Measurements from ENCODE around the gene ERGIC2.
"Not testable (repeated sequence)": the region's sequence is repeated elsewhere in the genome, so short reads cannot be mapped to it uniquely, and the experiment has no call there.

Gene ERGIC2

GRCh38 chr12:29317556-29318363, 63.2 kb downstream of the ERGIC2 start:
- H3K27me3 ChIP-seq (ENCODE audit: control insufficient read depth, insufficient read depth, low read length), result no peaks in the 10 kb centered on the region
- peaks cover 6% of the 10 kb centered on the region for H3K36me3 ChIP-seq (ENCODE audit: control insufficient read depth, insufficient read depth, low read length)
- no peak overlapping the region for H3K9ac ChIP-seq (ENCODE audit: low read depth, low read length)
- peaks cover 7% of the 10 kb centered on the region for H3K9me3 ChIP-seq (ENCODE audit: control insufficient read depth, insufficient read depth, low read length)
- no peaks in the 10 kb centered on the region for H3K4me1 ChIP-seq (ENCODE audit: control insufficient read depth, insufficient read depth, low read length)
- H3K4me3 ChIP-seq (ENCODE audit: low read depth, low read length), result no peak overlapping the region

DNA sequence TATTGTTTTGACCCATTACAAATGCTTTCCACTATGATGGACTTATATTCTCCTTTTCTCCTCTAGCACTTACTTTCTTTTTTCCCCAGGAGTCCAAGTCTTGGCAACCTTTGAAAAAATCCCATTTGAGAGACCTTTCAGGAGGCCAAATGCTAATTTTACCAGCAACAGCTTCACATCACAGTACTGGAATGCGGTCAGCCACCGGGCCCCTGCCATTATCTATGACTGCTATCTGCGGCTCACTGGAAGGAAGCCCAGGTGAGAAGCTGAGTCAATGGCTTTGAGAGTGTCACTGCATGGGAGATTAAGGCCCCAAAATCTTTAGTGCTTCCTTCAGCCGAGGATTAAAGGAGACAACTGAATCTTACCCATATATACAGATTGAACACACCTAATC, 64.2 kb downstream of the ERGIC2 start:
- Histone ChIP-seq H3K4me1 (ENCODE audit: control insufficient read depth, insufficient read depth, low read length) (no peaks in the 10 kb centered on the region), H3K9me3 (ENCODE audit: control insufficient read depth, insufficient read depth, low read length) (no peaks in the 10 kb centered on the region), H3K4me3 (ENCODE audit: low read depth, low read length) (no peak overlapping the region), H3K27me3 (ENCODE audit: control insufficient read depth, insufficient read depth, low read length) (no peaks in the 10 kb centered on the region), H3K36me3 (ENCODE audit: control insufficient read depth, insufficient read depth, low read length) (no peaks in the 10 kb centered on the region), H3K9ac (ENCODE audit: low read depth, low read length) (no peak overlapping the region)

GRCh38 chr12:29314416-29314815, 66.6 kb downstream of the ERGIC2 start:
- Histone ChIP-seq H3K9ac (ENCODE audit: low read depth, low read length) (no peak overlapping the region), H3K4me3 (ENCODE audit: low read depth, low read length) (no peak overlapping the region), H3K36me3 (ENCODE audit: control insufficient read depth, insufficient read depth, low read length) (no peaks in the 10 kb centered on the region), H3K9me3 (ENCODE audit: control insufficient read depth, insufficient read depth, low read length) (no peaks in the 10 kb centered on the region), H3K27me3 (ENCODE audit: control insufficient read depth, insufficient read depth, low read length) (no peaks in the 10 kb centered on the region), H3K4me1 (ENCODE audit: control insufficient read depth, insufficient read depth, low read length) (no peaks in the 10 kb centered on the region)

- no peaks in the 10 kb centered on the region for H3K4me1 ChIP-seq (ENCODE audit: control insufficient read depth, insufficient read depth, low read length)
- no peaks in the 10 kb centered on the region for H3K36me3 ChIP-seq (ENCODE audit: control insufficient read depth, insufficient read depth, low read length)
- no peak overlapping the region for H3K4me3 ChIP-seq (ENCODE audit: low read depth, low read length)
- H3K9me3 ChIP-seq (ENCODE audit: control insufficient read depth, insufficient read depth, low read length), result no peaks in the 10 kb centered on the region
- H3K27me3 ChIP-seq (ENCODE audit: control insufficient read depth, insufficient read depth, low read length), result no peaks in the 10 kb centered on the region
- no peak overlapping the region for H3K9ac ChIP-seq (ENCODE audit: low read depth, low read length)
Observed at GRCh38 chr12:29310899-29311298, 70.1 kb downstream of the ERGIC2 start.

GRCh38 chr12:29309320-29309902, 71.6 kb downstream of the ERGIC2 start:
- no peaks in the 10 kb centered on the region for H3K4me1 ChIP-seq (ENCODE audit: control insufficient read depth, insufficient read depth, low read length)
- no peak overlapping the region for H3K9ac ChIP-seq (ENCODE audit: low read depth, low read length)
- H3K36me3 ChIP-seq (ENCODE audit: control insufficient read depth, insufficient read depth, low read length), result no peaks in the 10 kb centered on the region
- no peak overlapping the region for H3K4me3 ChIP-seq (ENCODE audit: low read depth, low read length)
- H3K27me3 ChIP-seq (ENCODE audit: control insufficient read depth, insufficient read depth, low read length), result no peaks in the 10 kb centered on the region
- H3K9me3 ChIP-seq (ENCODE audit: control insufficient read depth, insufficient read depth, low read length), result no peaks in the 10 kb centered on the region

GRCh38 chr12:29306682-29307081, 74.3 kb downstream of the ERGIC2 start:
- no peaks in the 10 kb centered on the region for H3K36me3 ChIP-seq (ENCODE audit: control insufficient read depth, insufficient read depth, low read length)
- H3K4me3 ChIP-seq (ENCODE audit: low read depth, low read length), result no peak overlapping the region
- H3K9ac ChIP-seq (ENCODE audit: low read depth, low read length), result no peak overlapping the region
- H3K27me3 ChIP-seq (ENCODE audit: control insufficient read depth, insufficient read depth, low read length), result no peaks in the 10 kb centered on the region
- H3K4me1 ChIP-seq (ENCODE audit: control insufficient read depth, insufficient read depth, low read length), result no peaks in the 10 kb centered on the region
- no peaks in the 10 kb centered on the region for H3K9me3 ChIP-seq (ENCODE audit: control insufficient read depth, insufficient read depth, low read length)

DNA sequence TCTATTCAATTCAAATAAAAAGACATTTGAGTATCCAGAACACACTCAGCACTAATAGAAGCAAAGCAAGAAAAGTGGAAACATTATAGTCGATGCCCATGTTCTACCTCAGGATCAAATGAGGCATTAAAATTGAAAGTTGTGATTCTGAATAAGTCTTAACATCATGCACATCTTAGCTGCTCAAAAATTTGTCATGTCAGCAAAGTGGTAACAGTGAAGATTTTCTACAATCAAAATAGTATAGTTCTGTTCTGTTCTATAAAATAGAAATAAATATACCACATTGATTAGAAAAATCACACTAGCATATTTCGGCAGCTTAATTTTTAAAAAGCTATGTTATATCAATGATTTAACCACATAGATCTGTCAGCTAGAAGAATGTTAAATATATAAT, 74.7 kb downstream of the ERGIC2 start:
- H3K27me3 ChIP-seq (ENCODE audit: control insufficient read depth, insufficient read depth, low read length), result no peaks in the 10 kb centered on the region
- no peaks in the 10 kb centered on the region for H3K4me1 ChIP-seq (ENCODE audit: control insufficient read depth, insufficient read depth, low read length)
- H3K36me3 ChIP-seq (ENCODE audit: control insufficient read depth, insufficient read depth, low read length), result no peaks in the 10 kb centered on the region
- H3K4me3 ChIP-seq (ENCODE audit: low read depth, low read length), result no peak overlapping the region
- no peak overlapping the region for H3K9ac ChIP-seq (ENCODE audit: low read depth, low read length)
- H3K9me3 ChIP-seq (ENCODE audit: control insufficient read depth, insufficient read depth, low read length), result no peaks in the 10 kb centered on the region

DNA sequence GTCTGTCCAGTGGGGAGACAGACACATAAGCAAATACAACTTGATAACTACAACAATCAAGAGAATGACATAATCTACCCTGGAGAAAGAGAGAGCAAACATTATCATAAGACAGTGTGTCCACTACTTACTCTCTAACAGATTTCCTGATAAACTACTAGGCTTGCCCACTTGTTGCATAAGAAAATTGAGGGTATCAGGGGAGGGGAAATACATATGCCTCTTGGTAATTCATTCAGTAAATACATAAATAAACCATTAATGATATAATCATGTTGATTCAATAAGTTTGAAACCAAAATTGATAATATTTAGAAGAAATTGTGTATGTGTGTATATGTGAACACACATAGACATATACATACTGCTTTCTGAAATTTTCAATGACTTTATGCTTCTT, 76.6 kb downstream of the ERGIC2 start:
- no peak overlapping the region for H3K4me3 ChIP-seq (ENCODE audit: low read depth, low read length)
- H3K4me1 ChIP-seq (ENCODE audit: control insufficient read depth, insufficient read depth, low read length), result no peaks in the 10 kb centered on the region
- H3K9me3 ChIP-seq (ENCODE audit: control insufficient read depth, insufficient read depth, low read length), result no peaks in the 10 kb centered on the region
- no peaks in the 10 kb centered on the region for H3K27me3 ChIP-seq (ENCODE audit: control insufficient read depth, insufficient read depth, low read length)
- no peak overlapping the region for H3K9ac ChIP-seq (ENCODE audit: low read depth, low read length)
- no peaks in the 10 kb centered on the region for H3K36me3 ChIP-seq (ENCODE audit: control insufficient read depth, insufficient read depth, low read length)

DNA sequence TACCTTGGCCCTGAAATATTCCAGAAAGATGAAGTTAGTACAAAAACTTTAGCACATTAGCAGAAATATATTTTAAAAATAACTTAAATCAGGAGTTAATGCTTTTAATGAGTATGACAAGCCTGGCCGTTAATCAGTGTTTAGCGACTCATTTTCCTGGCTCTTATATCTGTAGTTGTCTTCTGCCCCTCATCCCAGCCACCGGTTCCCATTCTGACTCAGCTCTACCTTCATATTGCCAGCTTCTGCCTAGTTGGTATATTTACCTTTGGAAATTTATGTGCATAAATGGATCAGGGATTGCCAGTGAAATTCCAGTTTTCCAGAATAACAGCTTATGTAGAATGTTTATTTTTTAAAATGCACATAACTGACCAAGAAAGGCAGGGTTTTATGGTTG, 79.9 kb downstream of the ERGIC2 start:
- Histone ChIP-seq H3K36me3 (ENCODE audit: control insufficient read depth, insufficient read depth, low read length) (no peaks in the 10 kb centered on the region), H3K27me3 (ENCODE audit: control insufficient read depth, insufficient read depth, low read length) (no peaks in the 10 kb centered on the region), H3K9me3 (ENCODE audit: control insufficient read depth, insufficient read depth, low read length) (no peaks in the 10 kb centered on the region), H3K4me3 (ENCODE audit: low read depth, low read length) (no peak overlapping the region), H3K9ac (ENCODE audit: low read depth, low read length) (no peak overlapping the region), H3K4me1 (ENCODE audit: control insufficient read depth, insufficient read depth, low read length) (no peaks in the 10 kb centered on the region)

GRCh38 chr12:29299633-29300032, 81.3 kb downstream of the ERGIC2 start:
- H3K27me3 ChIP-seq (ENCODE audit: control insufficient read depth, insufficient read depth, low read length), result no peaks in the 10 kb centered on the region
- H3K36me3 ChIP-seq (ENCODE audit: control insufficient read depth, insufficient read depth, low read length), result no peaks in the 10 kb centered on the region
- no peak overlapping the region for H3K9ac ChIP-seq (ENCODE audit: low read depth, low read length)
- H3K4me1 ChIP-seq (ENCODE audit: control insufficient read depth, insufficient read depth, low read length), result no peaks in the 10 kb centered on the region
- no peak overlapping the region for H3K4me3 ChIP-seq (ENCODE audit: low read depth, low read length)
- H3K9me3 ChIP-seq (ENCODE audit: control insufficient read depth, insufficient read depth, low read length), result no peaks in the 10 kb centered on the region

GRCh38 chr12:29291226-29291625, 89.7 kb downstream of the ERGIC2 start:
- H3K9ac ChIP-seq (ENCODE audit: low read depth, low read length), result no peak overlapping the region
- H3K27me3 ChIP-seq (ENCODE audit: control insufficient read depth, insufficient read depth, low read length), result no peaks in the 10 kb centered on the region
- H3K4me1 ChIP-seq (ENCODE audit: control insufficient read depth, insufficient read depth, low read length), result no peaks in the 10 kb centered on the region
- H3K4me3 ChIP-seq (ENCODE audit: low read depth, low read length), result no peak overlapping the region
- no peaks in the 10 kb centered on the region for H3K9me3 ChIP-seq (ENCODE audit: control insufficient read depth, insufficient read depth, low read length)
- H3K36me3 ChIP-seq (ENCODE audit: control insufficient read depth, insufficient read depth, low read length), result no peaks in the 10 kb centered on the region

DNA sequence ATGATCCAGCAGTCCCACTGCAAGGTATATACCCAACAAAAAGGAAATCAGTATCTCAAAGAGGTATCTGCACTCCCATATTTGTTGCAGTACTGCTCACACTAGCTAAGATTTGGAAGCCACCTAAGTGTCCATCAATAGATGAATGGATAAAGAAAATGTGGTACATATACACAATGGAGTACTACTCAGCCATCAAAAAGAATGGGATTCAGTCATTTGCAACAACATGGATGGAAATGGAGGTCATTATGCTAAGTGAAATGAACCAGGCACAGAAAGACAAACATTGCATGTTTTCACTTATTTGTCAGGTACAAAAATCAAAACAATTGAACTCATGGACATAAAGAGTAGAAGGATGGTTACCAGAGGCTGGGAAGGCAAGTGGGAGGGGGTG, 90.5 kb downstream of the ERGIC2 start:
- not testable (repeated sequence) for H3K4me3 ChIP-seq (ENCODE audit: low read depth, low read length); H3K27me3 ChIP-seq (ENCODE audit: control insufficient read depth, insufficient read depth, low read length); H3K36me3 ChIP-seq (ENCODE audit: control insufficient read depth, insufficient read depth, low read length); H3K9ac ChIP-seq (ENCODE audit: low read depth, low read length); H3K9me3 ChIP-seq (ENCODE audit: control insufficient read depth, insufficient read depth, low read length); H3K4me1 ChIP-seq (ENCODE audit: control insufficient read depth, insufficient read depth, low read length)

All from iPS-15b (cell line).